ENCODE measurements around the gene TMEM63A.

The TMEM63A gene

GRCh38 chr1:225868631-225869330 lies 13.4 kb downstream of the TMEM63A start:
- no peak for DNase-seq (ENCODE audit: low read depth, low spot score)
- TF ChIP-seq CTCF (IDR thresholded peaks at IDR 0.05; ENCODE audit: low read depth, low read length), result no peak
- in situ Hi-C loops (cut with HindIII; ENCODE audit: low sequenced_read_pairs), result no loop called here
- no peak overlapping the region for H3K4me3 ChIP-seq (ENCODE audit: low read depth, low read length)

GRCh38 chr1:225866981-225867380 lies 15.2 kb downstream of the TMEM63A start:
- TF ChIP-seq CTCF (IDR thresholded peaks at IDR 0.05; ENCODE audit: low read depth, low read length), result no peak
- H3K4me3 ChIP-seq (ENCODE audit: low read depth, low read length), result no peak overlapping the region
- in situ Hi-C loops (cut with HindIII; ENCODE audit: low sequenced_read_pairs), result no loop called here
- DNase-seq (ENCODE audit: low read depth, low spot score), result no peak

GRCh38 chr1:225866061-225866837 lies 15.9 kb downstream of the TMEM63A start:
- H3K4me3 ChIP-seq (ENCODE audit: low read depth, low read length), result no peak overlapping the region
- peak; percentile 83 for DNase-seq (ENCODE audit: low read depth, low spot score)

GRCh38 chr1:225865514-225865913 lies 16.7 kb downstream of the TMEM63A start:
- DNase-seq (ENCODE audit: low read depth, low spot score), result no peak
- in situ Hi-C loops (cut with HindIII; ENCODE audit: low sequenced_read_pairs), result no loop called here
- no peak overlapping the region for H3K4me3 ChIP-seq (ENCODE audit: low read depth, low read length)
- TF ChIP-seq CTCF (IDR thresholded peaks at IDR 0.05; ENCODE audit: low read depth, low read length), result no peak

More at GRCh38 chr1:225866061-225866837, 15.9 kb downstream of the TMEM63A start:
- no peak for TF ChIP-seq CTCF (IDR thresholded peaks at IDR 0.05; ENCODE audit: low read depth, low read length)
- in situ Hi-C loops (cut with HindIII; ENCODE audit: low sequenced_read_pairs), result no loop called here

- in situ Hi-C loops (cut with HindIII; ENCODE audit: low sequenced_read_pairs), result no loop called here
- no peak overlapping the region for H3K4me3 ChIP-seq (ENCODE audit: low read depth, low read length)
- DNase-seq (ENCODE audit: low read depth, low spot score), result peak; percentile 49
- TF ChIP-seq CTCF (IDR thresholded peaks at IDR 0.05; ENCODE audit: low read depth, low read length), result no peak
Observed at GRCh38 chr1:225863167-225863566, 19.0 kb downstream of the TMEM63A start.

GRCh38 chr1:225862581-225862950 lies 19.6 kb downstream of the TMEM63A start:
- TF ChIP-seq CTCF (IDR thresholded peaks at IDR 0.05; ENCODE audit: low read depth, low read length), result no peak
- in situ Hi-C loops (cut with HindIII; ENCODE audit: low sequenced_read_pairs), result no loop called here

More at GRCh38 chr1:225862581-225862950, 19.6 kb downstream of the TMEM63A start:
- DNase-seq (ENCODE audit: low read depth, low spot score), result no peak
- no peak overlapping the region for H3K4me3 ChIP-seq (ENCODE audit: low read depth, low read length)

Measured in astrocyte of the spinal cord (primary cell).